Thoracic aorta endothelial cell (primary cell): ENCODE measurements around the gene ETNK1. TPM values are rescaled to one million over a fixed set of nuclear protein-coding genes. Genes with fewer than 3 reads are reported as not detected.

Experiments
- small RNA-seq: library from RNA; depleted of rRNA; stranded (forward); fragments of <200 nt; gene quantifications from one replicate; pipeline ENCODE3, GENCODE V24; 2012
- total RNA-seq: library from RNA; depleted of rRNA; stranded (reverse); fragments of >200 nt; gene quantifications from 2 replicates; pipeline ENCODE4 v1.2.3, GENCODE V29; 2012

The ETNK1 gene, protein sequence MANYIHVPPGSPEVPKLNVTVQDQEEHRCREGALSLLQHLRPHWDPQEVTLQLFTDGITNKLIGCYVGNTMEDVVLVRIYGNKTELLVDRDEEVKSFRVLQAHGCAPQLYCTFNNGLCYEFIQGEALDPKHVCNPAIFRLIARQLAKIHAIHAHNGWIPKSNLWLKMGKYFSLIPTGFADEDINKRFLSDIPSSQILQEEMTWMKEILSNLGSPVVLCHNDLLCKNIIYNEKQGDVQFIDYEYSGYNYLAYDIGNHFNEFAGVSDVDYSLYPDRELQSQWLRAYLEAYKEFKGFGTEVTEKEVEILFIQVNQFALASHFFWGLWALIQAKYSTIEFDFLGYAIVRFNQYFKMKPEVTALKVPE
- total RNA-seq, result 52.5 and 63.4 TPM in 2 replicates

DNA sequence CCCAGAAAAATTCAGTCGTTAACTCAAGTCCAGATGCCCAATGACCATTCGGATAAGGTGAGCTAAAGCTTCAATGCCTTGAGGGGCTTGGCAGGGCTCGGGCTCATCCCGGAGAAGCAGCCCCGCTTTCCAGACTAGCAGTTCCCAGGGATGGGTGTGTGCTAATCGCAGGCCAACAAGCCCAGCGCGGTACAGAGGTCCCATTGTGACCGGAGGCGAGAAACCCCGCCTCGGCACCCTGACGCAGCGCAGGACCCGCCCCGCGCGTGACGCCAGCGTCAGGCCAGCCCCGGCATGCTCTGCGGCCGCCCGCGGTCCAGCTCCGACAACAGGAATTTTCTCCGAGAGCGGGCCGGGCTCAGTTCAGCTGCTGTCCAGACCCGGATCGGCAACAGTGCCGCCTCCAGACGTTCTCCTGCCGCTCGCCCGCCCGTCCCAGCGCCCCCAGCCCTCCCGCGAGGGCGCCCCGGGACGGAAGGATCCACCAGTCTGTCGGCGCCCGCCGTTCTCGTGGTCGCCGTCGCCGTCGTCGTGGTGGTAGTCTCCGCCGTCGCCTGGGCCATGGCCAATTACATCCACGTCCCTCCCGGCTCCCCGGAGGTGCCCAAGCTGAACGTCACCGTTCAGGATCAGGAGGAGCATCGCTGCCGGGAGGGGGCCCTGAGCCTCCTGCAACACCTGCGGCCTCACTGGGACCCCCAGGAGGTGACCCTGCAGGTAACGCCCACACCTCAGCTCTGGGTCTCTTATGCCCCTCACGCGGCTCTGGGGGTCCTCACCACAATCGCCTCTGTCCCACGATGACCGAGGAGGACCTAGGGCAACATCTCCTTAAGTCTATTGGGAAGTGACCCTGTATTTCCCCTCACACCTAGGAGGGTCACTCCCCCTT is at the start of gene ETNK1:
Gene ETNK1 (plus strand): TSS at position 302 of the 892 bp plus-strand sequence. CDS start 260 bp downstream, at position 562.

Small RNA genes lying within 50 kb of the gene (small RNA-seq; reads per million reads assigned to genes)
- gene RPS27P22, result not detected

Other genes starting within 250 kb of the ETNK1 start
- gene C2CD5, start 80.6 kb upstream of the ETNK1 start, total RNA-seq, result 33.4 and 39.6 TPM in 2 replicates